GM21737 (cell line): ENCODE results near the gene PLCG1.

Experiments
- ATAC-seq: cut with Tn5 transposase; IDR thresholded peaks from one replicate; pipeline ENCODE4 v1.9.1; 2021; ENCODE audit warnings: mild to moderate bottlenecking, moderate library complexity; ENCODE audit not compliant: unreplicated experiment

Gene PLCG1

GRCh38 chr20:41178495-41178894 lies 41.2 kb downstream of the PLCG1 start:
- no peak for ATAC-seq

GRCh38 chr20:41178904-41179432 lies 41.6 kb downstream of the PLCG1 start:
- no peak for ATAC-seq

- no peak for ATAC-seq
Measured at GRCh38 chr20:41179961-41180360, 42.6 kb downstream of the PLCG1 start.

GRCh38 chr20:41180599-41181333 lies 43.4 kb downstream of the PLCG1 start:
- ATAC-seq, result no peak

- no peak for ATAC-seq
Measured at GRCh38 chr20:41181567-41181966, 44.2 kb downstream of the PLCG1 start.

GRCh38 chr20:41182296-41183212 lies 45.2 kb downstream of the PLCG1 start:
- ATAC-seq, result no peak

- ATAC-seq, result no peak
Measured at GRCh38 chr20:41183391-41183790, 46.0 kb downstream of the PLCG1 start.

- ATAC-seq, result no peak
Measured at GRCh38 chr20:41183831-41184230, 46.5 kb downstream of the PLCG1 start.

GRCh38 chr20:41185013-41185757 lies 47.8 kb downstream of the PLCG1 start:
- no peak for ATAC-seq

GRCh38 chr20:41187668-41188067 lies 50.3 kb downstream of the PLCG1 start:
- ATAC-seq, result no peak

- no peak for ATAC-seq
Measured at GRCh38 chr20:41191562-41192500, 54.5 kb downstream of the PLCG1 start.

GRCh38 chr20:41192575-41192974 lies 55.2 kb downstream of the PLCG1 start:
- no peak for ATAC-seq

GRCh38 chr20:41196653-41197225 lies 59.4 kb downstream of the PLCG1 start:
- ATAC-seq, result no peak

- no peak for ATAC-seq
Measured at GRCh38 chr20:41198443-41198842, 61.1 kb downstream of the PLCG1 start.

GRCh38 chr20:41200446-41201202 lies 63.3 kb downstream of the PLCG1 start:
- ATAC-seq, result no peak

GRCh38 chr20:41201760-41202159 lies 64.4 kb downstream of the PLCG1 start:
- ATAC-seq, result no peak

- ATAC-seq, result no peak
Measured at GRCh38 chr20:41202426-41202825, 65.1 kb downstream of the PLCG1 start.

GRCh38 chr20:41203660-41204059 lies 66.3 kb downstream of the PLCG1 start:
- ATAC-seq, result no peak
